HG03575 (cell line): Measurements from ENCODE around the gene LARP1.
"Not testable (repeated sequence)": the region's sequence is repeated elsewhere in the genome, so short reads cannot be mapped to it uniquely, and the experiment has no call there.

Experiments used
- ATAC-seq: cut with Tn5 transposase; IDR thresholded peaks from one replicate; pipeline ENCODE4 v1.9.1; 2021; ENCODE audit not compliant: unreplicated experiment, insufficient number of reproducible peaks, low FRiP score; ENCODE audit errors: extremely low read depth

The LARP1 gene

GRCh38 chr5:154757814-154758406 is 2.7 kb downstream of the LARP1 start:
- no peak for ATAC-seq

- ATAC-seq, result no peak
These were observed 3.3 kb downstream of the LARP1 start for GRCh38 chr5:154758493-154758892.

- ATAC-seq, result no peak
These were observed 3.8 kb downstream of the LARP1 start for GRCh38 chr5:154758977-154759376.

GRCh38 chr5:154759868-154760267 is 4.7 kb downstream of the LARP1 start:
- not testable (repeated sequence) for ATAC-seq

GRCh38 chr5:154761046-154761736 is 6.0 kb downstream of the LARP1 start:
- no peak for ATAC-seq

GRCh38 chr5:154762261-154762660 is 7.1 kb downstream of the LARP1 start:
- ATAC-seq, result no peak

- no peak for ATAC-seq
These were observed 7.5 kb downstream of the LARP1 start for GRCh38 chr5:154762700-154763099.

GRCh38 chr5:154764967-154765366 is 9.8 kb downstream of the LARP1 start:
- ATAC-seq, result no peak

GRCh38 chr5:154765396-154765925 is 10.3 kb downstream of the LARP1 start:
- ATAC-seq, result no peak

GRCh38 chr5:154766558-154767281 is 11.5 kb downstream of the LARP1 start:
- no peak for ATAC-seq

GRCh38 chr5:154767576-154767975 is 12.4 kb downstream of the LARP1 start:
- no peak for ATAC-seq

- ATAC-seq, result no peak
These were observed 13.0 kb downstream of the LARP1 start for GRCh38 chr5:154768207-154768606.

GRCh38 chr5:154770111-154770510 is 14.9 kb downstream of the LARP1 start:
- ATAC-seq, result no peak

GRCh38 chr5:154771383-154771901 is 16.3 kb downstream of the LARP1 start:
- no peak for ATAC-seq

GRCh38 chr5:154773326-154773725 is 18.1 kb downstream of the LARP1 start:
- no peak for ATAC-seq

- no peak for ATAC-seq
These were observed 21.0 kb downstream of the LARP1 start for GRCh38 chr5:154776167-154776566.

GRCh38 chr5:154778534-154778933 is 23.4 kb downstream of the LARP1 start:
- no peak for ATAC-seq

- no peak for ATAC-seq
These were observed 23.9 kb downstream of the LARP1 start for GRCh38 chr5:154779105-154779504.

GRCh38 chr5:154780128-154780527 is 25.0 kb downstream of the LARP1 start:
- no peak for ATAC-seq

- ATAC-seq, result no peak
These were observed 27.1 kb downstream of the LARP1 start for GRCh38 chr5:154782326-154782725.
